HUES6 (cell line): ENCODE results near the gene PPP1R14C.

Source experiments
- H3K27ac ChIP-seq: 2 replicates; pipeline ENCODE4 v1.7.0; 2013; ENCODE audit warnings: low read depth, mild to moderate bottlenecking, low read length, inconsistent platforms
- H3K27me3 ChIP-seq: 2 replicates; pipeline ENCODE4 v1.6.1; 2013; ENCODE audit warnings: low read length; ENCODE audit not compliant: control insufficient read depth, insufficient read depth
- H3K36me3 ChIP-seq: 2 replicates; pipeline ENCODE4 v1.6.1; 2013; ENCODE audit warnings: low read length; ENCODE audit not compliant: control insufficient read depth, insufficient read depth
- H3K4me1 ChIP-seq: 2 replicates; pipeline ENCODE4 v1.6.1; 2013; ENCODE audit warnings: low read length; ENCODE audit not compliant: control insufficient read depth, insufficient read depth
- H3K4me3 ChIP-seq: 2 replicates; pipeline ENCODE4 v1.5.1; 2013; ENCODE audit warnings: low read depth, low read length
- H3K9ac ChIP-seq: one replicate; pipeline ENCODE4 v1.6.1; 2013; ENCODE audit warnings: mild to moderate bottlenecking, low read length
- H3K9me3 ChIP-seq: 2 replicates; pipeline ENCODE4 v1.6.1; 2013; ENCODE audit warnings: low read depth, low read length; ENCODE audit not compliant: control insufficient read depth, insufficient read depth

PPP1R14C gene

GRCh38 chr6:150203871-150204545, 61.2 kb downstream of the PPP1R14C start:
- H3K9me3 ChIP-seq = no peaks in the 10 kb centered on the region
- no peak overlapping the region for H3K4me3 ChIP-seq
- H3K36me3 ChIP-seq = no peaks in the 10 kb centered on the region
- no peaks in the 10 kb centered on the region for H3K27me3 ChIP-seq
- H3K4me1 ChIP-seq = no peaks in the 10 kb centered on the region; the same call in 1 of the 2 replicates
- no peak overlapping the region for H3K9ac ChIP-seq
- no peak overlapping the region for H3K27ac ChIP-seq

GRCh38 chr6:150204705-150205472, 62.0 kb downstream of the PPP1R14C start:
- Histone ChIP-seq H3K36me3 (no peaks in the 10 kb centered on the region), H3K27me3 (no peaks in the 10 kb centered on the region), H3K4me3 (no peak overlapping the region), H3K27ac (no peak overlapping the region), H3K9me3 (no peaks in the 10 kb centered on the region), H3K4me1 (no peaks in the 10 kb centered on the region; the same call in 1 of the 2 replicates), H3K9ac (no peak overlapping the region)

- Histone ChIP-seq H3K4me1 (peaks cover 12% of the 10 kb centered on the region), H3K4me3 (no peak overlapping the region), H3K9me3 (no peaks in the 10 kb centered on the region), H3K27me3 (no peaks in the 10 kb centered on the region), H3K27ac (no peak overlapping the region), H3K36me3 (no peaks in the 10 kb centered on the region), H3K9ac (no peak overlapping the region)
Measured at GRCh38 chr6:150207931-150208570, 65.2 kb downstream of the PPP1R14C start.

GRCh38 chr6:150208611-150209352, 65.9 kb downstream of the PPP1R14C start:
- Histone ChIP-seq H3K9ac (no peak overlapping the region), H3K9me3 (no peaks in the 10 kb centered on the region), H3K27ac (no peak overlapping the region), H3K4me1 (peaks cover 12% of the 10 kb centered on the region), H3K27me3 (no peaks in the 10 kb centered on the region), H3K36me3 (no peaks in the 10 kb centered on the region), H3K4me3 (no peak overlapping the region)

- Histone ChIP-seq H3K4me3 (no peak overlapping the region), H3K9me3 (no peaks in the 10 kb centered on the region), H3K36me3 (no peaks in the 10 kb centered on the region), H3K4me1 (peaks cover 12% of the 10 kb centered on the region), H3K9ac (no peak overlapping the region), H3K27ac (no peak overlapping the region), H3K27me3 (peaks cover 2% of the 10 kb centered on the region; the same call in 1 of the 2 replicates)
Measured at GRCh38 chr6:150209415-150209814, 66.6 kb downstream of the PPP1R14C start.

- Histone ChIP-seq H3K27ac (no peak overlapping the region), H3K4me1 (peaks cover 12% of the 10 kb centered on the region), H3K9me3 (no peaks in the 10 kb centered on the region), H3K4me3 (no peak overlapping the region), H3K9ac (no peak overlapping the region), H3K27me3 (peaks cover 12% of the 10 kb centered on the region), H3K36me3 (no peaks in the 10 kb centered on the region)
Measured at GRCh38 chr6:150211700-150212511, 69.1 kb downstream of the PPP1R14C start.

GRCh38 chr6:150212778-150213177, 69.9 kb downstream of the PPP1R14C start:
- H3K9me3 ChIP-seq = no peaks in the 10 kb centered on the region
- no peak overlapping the region for H3K27ac ChIP-seq
- peaks cover 12% of the 10 kb centered on the region for H3K4me1 ChIP-seq
- H3K36me3 ChIP-seq = no peaks in the 10 kb centered on the region
- peaks cover 12% of the 10 kb centered on the region for H3K27me3 ChIP-seq
- H3K4me3 ChIP-seq = no peak overlapping the region
- no peak overlapping the region for H3K9ac ChIP-seq

GRCh38 chr6:150213301-150213700, 70.5 kb downstream of the PPP1R14C start:
- no peaks in the 10 kb centered on the region for H3K9me3 ChIP-seq
- H3K36me3 ChIP-seq = no peaks in the 10 kb centered on the region
- H3K9ac ChIP-seq = no peak overlapping the region
- H3K4me3 ChIP-seq = no peak overlapping the region
- peaks cover 12% of the 10 kb centered on the region for H3K4me1 ChIP-seq
- H3K27me3 ChIP-seq = peaks cover 12% of the 10 kb centered on the region
- H3K27ac ChIP-seq = no peak overlapping the region

GRCh38 chr6:150214310-150214709, 71.5 kb downstream of the PPP1R14C start:
- Histone ChIP-seq H3K4me3 (no peak overlapping the region), H3K9me3 (no peaks in the 10 kb centered on the region), H3K27me3 (peaks cover 12% of the 10 kb centered on the region), H3K36me3 (no peaks in the 10 kb centered on the region), H3K4me1 (peaks cover 12% of the 10 kb centered on the region), H3K9ac (no peak overlapping the region), H3K27ac (no peak overlapping the region)
